Neuron (in vitro differentiated cells): Measurements from ENCODE around the gene MVB12B.
"Not testable (repeated sequence)": the region's sequence is repeated elsewhere in the genome, so short reads cannot be mapped to it uniquely, and the experiment has no call there.

Source experiments
- H2AFZ ChIP-seq: one replicate; pipeline ENCODE4 v1.6.1; 2013; ENCODE audit warnings: low read depth, mild to moderate bottlenecking, inconsistent platforms, low read length, moderate library complexity
- H3K27me3 ChIP-seq: one replicate; pipeline ENCODE4 v1.6.1; 2013; ENCODE audit warnings: low read length; ENCODE audit not compliant: insufficient read depth
- H3K36me3 ChIP-seq: one replicate; pipeline ENCODE4 v1.6.1; 2013; ENCODE audit warnings: low read length; ENCODE audit not compliant: insufficient read depth
- H3K4me1 ChIP-seq: one replicate; pipeline ENCODE4 v1.6.1; 2013; ENCODE audit warnings: low read length; ENCODE audit not compliant: insufficient read depth
- H3K4me3 ChIP-seq: 2 replicates; pipeline ENCODE4 v1.5.1; 2013; ENCODE audit warnings: mild to moderate bottlenecking, low read length, moderate library complexity
- H3K9me3 ChIP-seq: one replicate; pipeline ENCODE4 v1.6.1; 2013; ENCODE audit warnings: low read length

Gene MVB12B

GRCh38 chr9:126472948-126473298 lies 146.3 kb downstream of the MVB12B start:
- no peaks in the 10 kb centered on the region for H3K27me3 ChIP-seq
- peaks cover 11% of the 10 kb centered on the region for H3K36me3 ChIP-seq
- H3K4me3 ChIP-seq, result no peak overlapping the region
- peaks cover 3% of the 10 kb centered on the region for H3K9me3 ChIP-seq
- H3K4me1 ChIP-seq, result no peaks in the 10 kb centered on the region
- no peak overlapping the region for H2AFZ ChIP-seq

- H3K27me3 ChIP-seq, result no peaks in the 10 kb centered on the region
- H3K4me3 ChIP-seq, result no peak overlapping the region
- no peaks in the 10 kb centered on the region for H3K4me1 ChIP-seq
- peaks cover 3% of the 10 kb centered on the region for H3K9me3 ChIP-seq
- no peak overlapping the region for H2AFZ ChIP-seq
- peaks cover 7% of the 10 kb centered on the region for H3K36me3 ChIP-seq
Observed at GRCh38 chr9:126474206-126474765, 147.7 kb downstream of the MVB12B start.

GRCh38 chr9:126474786-126475485 lies 148.3 kb downstream of the MVB12B start:
- H3K4me1 ChIP-seq, result no peaks in the 10 kb centered on the region
- no peak overlapping the region for H2AFZ ChIP-seq
- peaks cover 3% of the 10 kb centered on the region for H3K9me3 ChIP-seq
- no peak overlapping the region for H3K4me3 ChIP-seq
- peaks cover 7% of the 10 kb centered on the region for H3K36me3 ChIP-seq
- no peaks in the 10 kb centered on the region for H3K27me3 ChIP-seq

GRCh38 chr9:126475933-126476555 lies 149.4 kb downstream of the MVB12B start:
- Histone ChIP-seq H3K4me1 (no peaks in the 10 kb centered on the region), H3K4me3 (no peak overlapping the region), H3K27me3 (no peaks in the 10 kb centered on the region), H3K9me3 (peaks cover 3% of the 10 kb centered on the region), H2AFZ (no peak overlapping the region), H3K36me3 (peaks cover 7% of the 10 kb centered on the region)

- H3K36me3 ChIP-seq, H2AFZ ChIP-seq, H3K4me3 ChIP-seq, H3K9me3 ChIP-seq, H3K27me3 ChIP-seq: not testable (repeated sequence)
- H3K4me1 ChIP-seq, result peaks cover 11% of the 10 kb centered on the region
Observed at GRCh38 chr9:126477432-126477831, 150.8 kb downstream of the MVB12B start.

- Histone ChIP-seq H3K4me3 (no peak overlapping the region), H2AFZ (no peak overlapping the region), H3K27me3 (no peaks in the 10 kb centered on the region), H3K36me3 (peaks cover 9% of the 10 kb centered on the region), H3K9me3 (peaks cover 3% of the 10 kb centered on the region), H3K4me1 (peaks cover 14% of the 10 kb centered on the region)
Observed at GRCh38 chr9:126478216-126478981, 151.8 kb downstream of the MVB12B start.

- H3K27me3 ChIP-seq, result no peaks in the 10 kb centered on the region
- no peak overlapping the region for H3K4me3 ChIP-seq
- peaks cover 19% of the 10 kb centered on the region for H3K36me3 ChIP-seq
- H3K4me1 ChIP-seq, result peaks cover 14% of the 10 kb centered on the region
- no peak overlapping the region for H2AFZ ChIP-seq
- H3K9me3 ChIP-seq, result peaks cover 3% of the 10 kb centered on the region
Observed at GRCh38 chr9:126479515-126479914, 152.9 kb downstream of the MVB12B start.

- Histone ChIP-seq H2AFZ (no peak overlapping the region), H3K36me3 (peaks cover 14% of the 10 kb centered on the region), H3K4me1 (peaks cover 14% of the 10 kb centered on the region), H3K4me3 (no peak overlapping the region), H3K9me3 (peaks cover 3% of the 10 kb centered on the region), H3K27me3 (no peaks in the 10 kb centered on the region)
Observed at GRCh38 chr9:126480813-126481212, 154.2 kb downstream of the MVB12B start.

GRCh38 chr9:126481862-126482261 lies 155.2 kb downstream of the MVB12B start:
- H3K36me3 ChIP-seq, result peaks cover 17% of the 10 kb centered on the region
- no peaks in the 10 kb centered on the region for H3K27me3 ChIP-seq
- peaks cover 14% of the 10 kb centered on the region for H3K4me1 ChIP-seq
- no peak overlapping the region for H2AFZ ChIP-seq
- no peak overlapping the region for H3K4me3 ChIP-seq
- peaks cover 3% of the 10 kb centered on the region for H3K9me3 ChIP-seq

GRCh38 chr9:126482361-126483044 lies 155.9 kb downstream of the MVB12B start:
- Histone ChIP-seq H3K27me3 (no peaks in the 10 kb centered on the region), H3K36me3 (peaks cover 21% of the 10 kb centered on the region), H3K9me3 (no peaks in the 10 kb centered on the region), H2AFZ (no peak overlapping the region), H3K4me1 (peaks cover 14% of the 10 kb centered on the region), H3K4me3 (no peak overlapping the region)

- peaks cover 21% of the 10 kb centered on the region for H3K36me3 ChIP-seq
- H3K27me3 ChIP-seq, result no peaks in the 10 kb centered on the region
- H2AFZ ChIP-seq, result no peak overlapping the region
- H3K4me1 ChIP-seq, result peaks cover 14% of the 10 kb centered on the region
- no peak overlapping the region for H3K4me3 ChIP-seq
- H3K9me3 ChIP-seq, result no peaks in the 10 kb centered on the region
Observed at GRCh38 chr9:126483468-126484073, 156.9 kb downstream of the MVB12B start.

- Histone ChIP-seq H3K4me1 (peaks cover 14% of the 10 kb centered on the region), H3K36me3 (peaks cover 18% of the 10 kb centered on the region), H3K4me3 (no peak overlapping the region), H2AFZ (no peak overlapping the region), H3K27me3 (no peaks in the 10 kb centered on the region), H3K9me3 (no peaks in the 10 kb centered on the region)
Observed at GRCh38 chr9:126485662-126486061, 159.0 kb downstream of the MVB12B start.
